ENCODE measurements around the gene CYB561. TPM values are rescaled to one million over a fixed set of nuclear protein-coding genes. Genes with fewer than 3 reads are reported as not detected.
A peak's percentile ranks its signal among the peaks of the same experiment; 100 is the strongest.

CYB561 gene
- total RNA-seq, 4 donors from 2014 or later, result 46.2 to 129 (median 101) TPM

GRCh38 chr17:63444457-63444856 is 1.6 kb downstream of the CYB561 start:
- no peak overlapping the region for H3K4me3 ChIP-seq (replicated peaks in 1 of 3)
- peak overlapping the region in 1 of 3 donors; percentile 15 for H3K27ac ChIP-seq
- H3K4me1 ChIP-seq, result peaks cover 24 to 37% of the 10 kb centered on the region in 2 donors
- intact Hi-C loops (cut with DNase I), result no loop called here
- no peaks in the 10 kb centered on the region for H3K27me3 ChIP-seq
- H3K9me3 ChIP-seq, result no peaks in the 10 kb centered on the region
- 80 to 88% methylated on average over 3 of the region's 3 CpGs for WGBS, 2 donors
- no peak for TF ChIP-seq POLR2A (IDR thresholded peaks at IDR 0.05)
- TF ChIP-seq, protein P1, sequence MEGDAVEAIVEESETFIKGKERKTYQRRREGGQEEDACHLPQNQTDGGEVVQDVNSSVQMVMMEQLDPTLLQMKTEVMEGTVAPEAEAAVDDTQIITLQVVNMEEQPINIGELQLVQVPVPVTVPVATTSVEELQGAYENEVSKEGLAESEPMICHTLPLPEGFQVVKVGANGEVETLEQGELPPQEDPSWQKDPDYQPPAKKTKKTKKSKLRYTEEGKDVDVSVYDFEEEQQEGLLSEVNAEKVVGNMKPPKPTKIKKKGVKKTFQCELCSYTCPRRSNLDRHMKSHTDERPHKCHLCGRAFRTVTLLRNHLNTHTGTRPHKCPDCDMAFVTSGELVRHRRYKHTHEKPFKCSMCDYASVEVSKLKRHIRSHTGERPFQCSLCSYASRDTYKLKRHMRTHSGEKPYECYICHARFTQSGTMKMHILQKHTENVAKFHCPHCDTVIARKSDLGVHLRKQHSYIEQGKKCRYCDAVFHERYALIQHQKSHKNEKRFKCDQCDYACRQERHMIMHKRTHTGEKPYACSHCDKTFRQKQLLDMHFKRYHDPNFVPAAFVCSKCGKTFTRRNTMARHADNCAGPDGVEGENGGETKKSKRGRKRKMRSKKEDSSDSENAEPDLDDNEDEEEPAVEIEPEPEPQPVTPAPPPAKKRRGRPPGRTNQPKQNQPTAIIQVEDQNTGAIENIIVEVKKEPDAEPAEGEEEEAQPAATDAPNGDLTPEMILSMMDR (IDR thresholded peaks at IDR 0.05), result no peak
- no peak for DNase-seq
- H3K36me3 ChIP-seq, result no peaks in the 10 kb centered on the region

- intact Hi-C loops (cut with DNase I), result no loop called here
- no peak for TF ChIP-seq POLR2A (IDR thresholded peaks at IDR 0.05)
- TF ChIP-seq, protein P1 (IDR thresholded peaks at IDR 0.05), result no peak
- no peak for DNase-seq
- 89 to 92% methylated on average over 6 of the region's 6 CpGs for WGBS, 2 donors
- Histone ChIP-seq H3K4me3 (replicated peaks in 1 of 3) (no peak overlapping the region), H3K27ac (no peak overlapping the region), H3K9me3 (no peaks in the 10 kb centered on the region), H3K4me1 (peaks cover 29 to 39% of the 10 kb centered on the region in 2 donors), H3K27me3 (no peaks in the 10 kb centered on the region), H3K36me3 (no peaks in the 10 kb centered on the region)
Measured at GRCh38 chr17:63443053-63443452, 3.1 kb downstream of the CYB561 start.

GRCh38 chr17:63442549-63443035 is 3.5 kb downstream of the CYB561 start:
- DNase-seq, result peak; percentile 24 to 38
- no peaks in the 10 kb centered on the region for H3K9me3 ChIP-seq
- 81 to 86% methylated on average over 11 of the region's 11 CpGs for WGBS, 2 donors
- no peak overlapping the region for H3K4me3 ChIP-seq (replicated peaks in 1 of 3)
- H3K36me3 ChIP-seq, result no peaks in the 10 kb centered on the region
- intact Hi-C loops (cut with DNase I), result no loop called here
- TF ChIP-seq, protein P1 (IDR thresholded peaks at IDR 0.05), result peak in 1 of 6 experiments; percentile 16
- no peak for TF ChIP-seq POLR2A (IDR thresholded peaks at IDR 0.05)
- peaks cover 25 to 35% of the 10 kb centered on the region in 2 donors for H3K4me1 ChIP-seq
- no peaks in the 10 kb centered on the region for H3K27me3 ChIP-seq
- H3K27ac ChIP-seq, result peak overlapping the region in 1 of 3 donors; percentile 4

DNA sequence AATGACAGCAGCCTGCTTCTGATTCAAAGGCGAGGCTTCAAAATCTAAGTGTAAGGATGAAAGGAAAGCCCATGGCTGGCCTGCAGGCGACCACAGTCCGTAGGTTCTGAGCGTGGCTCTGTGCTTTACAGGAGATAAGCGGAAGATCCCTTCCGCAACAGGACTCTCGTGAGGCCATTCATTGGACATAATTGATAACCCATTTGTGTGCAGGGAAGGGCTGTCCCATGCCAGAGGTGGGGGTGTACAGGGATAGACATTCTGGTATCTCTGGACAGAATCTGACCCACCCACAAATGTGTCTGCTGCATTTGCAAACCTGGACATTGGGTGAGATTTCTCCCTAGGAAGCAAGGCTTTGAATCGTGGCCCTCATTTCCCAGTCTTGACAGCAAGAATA is 4.0 kb downstream of the CYB561 start:
- Histone ChIP-seq H3K36me3 (no peaks in the 10 kb centered on the region), H3K4me1 (peaks cover 20 to 32% of the 10 kb centered on the region in 2 donors), H3K9me3 (no peaks in the 10 kb centered on the region), H3K27ac (peak overlapping the region in 1 of 3 donors; percentile 4), H3K27me3 (no peaks in the 10 kb centered on the region), H3K4me3 (replicated peaks in 1 of 3) (no peak overlapping the region)
- no peak for DNase-seq
- TF ChIP-seq POLR2A (IDR thresholded peaks at IDR 0.05), result no peak
- TF ChIP-seq, protein P1 (IDR thresholded peaks at IDR 0.05), result no peak
- WGBS, 2 donors, result 86 to 90% methylated on average over 8 of the region's 8 CpGs
- intact Hi-C loops (cut with DNase I), result no loop called here

- no peaks in the 10 kb centered on the region for H3K27me3 ChIP-seq
- TF ChIP-seq, protein P1 (IDR thresholded peaks at IDR 0.05), result no peak
- TF ChIP-seq POLR2A (IDR thresholded peaks at IDR 0.05), result no peak
- no peak overlapping the region for H3K4me3 ChIP-seq (replicated peaks in 1 of 3)
- no peaks in the 10 kb centered on the region for H3K9me3 ChIP-seq
- no peaks in the 10 kb centered on the region for H3K36me3 ChIP-seq
- DNase-seq, result no peak
- H3K4me1 ChIP-seq, result peaks cover 16 to 32% of the 10 kb centered on the region in 2 donors
- WGBS, 2 donors, result 85 to 86% methylated on average over 9 to 12 of the region's 13 CpGs
- H3K27ac ChIP-seq, result peak overlapping the region in 1 of 3 donors; percentile 4
- intact Hi-C loops (cut with DNase I), result no loop called here
Measured at GRCh38 chr17:63441654-63442053, 4.5 kb downstream of the CYB561 start.
